Neural progenitor cell (in vitro differentiated cells): ENCODE measurements around the gene APCDD1L.

ENCODE experiments used
- EZH2 ChIP-seq: fragments of 200-600 bp; sonication (generic); IDR thresholded peaks from 2 replicates; pipeline ENCODE4 v1.6.1; 2017; ENCODE audit warnings: antibody characterized with exemption, mild to moderate bottlenecking, moderate library complexity
- EZH2phosphoT487 ChIP-seq: fragments of 200-600 bp; sonication (generic); IDR thresholded peaks from 2 replicates; pipeline ENCODE4 v1.6.1; 2017; ENCODE audit warnings: antibody characterized with exemption
- TF ChIP-seq, protein P1 (sequence below): fragments of 200-600 bp; sonication (generic); IDR thresholded peaks from 2 replicates; pipeline ENCODE4 v1.5.1; 2017; ENCODE audit warnings: antibody characterized with exemption, mild to moderate bottlenecking

- TF ChIP-seq, protein P1, sequence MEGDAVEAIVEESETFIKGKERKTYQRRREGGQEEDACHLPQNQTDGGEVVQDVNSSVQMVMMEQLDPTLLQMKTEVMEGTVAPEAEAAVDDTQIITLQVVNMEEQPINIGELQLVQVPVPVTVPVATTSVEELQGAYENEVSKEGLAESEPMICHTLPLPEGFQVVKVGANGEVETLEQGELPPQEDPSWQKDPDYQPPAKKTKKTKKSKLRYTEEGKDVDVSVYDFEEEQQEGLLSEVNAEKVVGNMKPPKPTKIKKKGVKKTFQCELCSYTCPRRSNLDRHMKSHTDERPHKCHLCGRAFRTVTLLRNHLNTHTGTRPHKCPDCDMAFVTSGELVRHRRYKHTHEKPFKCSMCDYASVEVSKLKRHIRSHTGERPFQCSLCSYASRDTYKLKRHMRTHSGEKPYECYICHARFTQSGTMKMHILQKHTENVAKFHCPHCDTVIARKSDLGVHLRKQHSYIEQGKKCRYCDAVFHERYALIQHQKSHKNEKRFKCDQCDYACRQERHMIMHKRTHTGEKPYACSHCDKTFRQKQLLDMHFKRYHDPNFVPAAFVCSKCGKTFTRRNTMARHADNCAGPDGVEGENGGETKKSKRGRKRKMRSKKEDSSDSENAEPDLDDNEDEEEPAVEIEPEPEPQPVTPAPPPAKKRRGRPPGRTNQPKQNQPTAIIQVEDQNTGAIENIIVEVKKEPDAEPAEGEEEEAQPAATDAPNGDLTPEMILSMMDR: no peak
- no peak for TF ChIP-seq EZH2
- TF ChIP-seq EZH2phosphoT487: no peak
These were observed 31.8 kb upstream of the APCDD1L start for GRCh38 chr20:58546756-58547622.
